Type B pancreatic cell (in vitro differentiated cells): ENCODE measurements around the gene QKI. TPM values are rescaled to one million over a fixed set of nuclear protein-coding genes. Genes with fewer than 3 reads are reported as not detected.

Source experiments
- DNase-seq: peaks from one replicate; pipeline ENCODE4 v3.0.0; 2021; ENCODE audit warnings: mixed read lengths; ENCODE audit not compliant: unreplicated experiment; ENCODE audit errors: extremely low spot score
- H3K27ac Mint-ChIP-seq: 2 replicates; pipeline ENCODE4 v1.8.0; 2021; ENCODE audit warnings: mild to moderate bottlenecking, mixed read lengths
- H3K27me3 Mint-ChIP-seq: 2 replicates; pipeline ENCODE4 v1.8.0; 2021; ENCODE audit warnings: mixed read lengths
- H3K36me3 Mint-ChIP-seq: 2 replicates; pipeline ENCODE4 v1.8.0; 2021; ENCODE audit warnings: mixed read lengths
- H3K4me1 Mint-ChIP-seq: one replicate; pipeline ENCODE4 v1.8.0; 2021; ENCODE audit warnings: mixed read lengths; ENCODE audit not compliant: unreplicated experiment
- H3K4me3 Mint-ChIP-seq: 2 replicates; pipeline ENCODE4 v1.8.0; 2021; ENCODE audit warnings: mild to moderate bottlenecking, mixed read lengths
- H3K9me3 Mint-ChIP-seq: 2 replicates; pipeline ENCODE4 v1.8.0; 2021; ENCODE audit warnings: mixed read lengths
- CTCF ChIP-seq: fragments of 200-600 bp; sonication (generic); conservative IDR thresholded peaks from 2 replicates; pipeline ENCODE4 v1.5.0; 2021; ENCODE audit warnings: antibody characterized with exemption, mild to moderate bottlenecking
- total RNA-seq: library from RNA; stranded (reverse); gene quantifications from 2 replicates; pipeline ENCODE4 v1.2.1, GENCODE V29; 2021; ENCODE audit warnings: low replicate concordance

The QKI gene
- total RNA-seq, 1 donor from 2014 or later, result 150 TPM

GRCh38 chr6:163620101-163620500 is 205.6 kb downstream of the QKI start:
- no peak for TF ChIP-seq CTCF
- Mint-ChIP-seq H3K4me1 (no peaks in the 10 kb centered on the region), H3K4me3 (no peak overlapping the region), H3K27ac (no peak overlapping the region), H3K9me3 (peaks cover 5% of the 10 kb centered on the region), H3K36me3 (no peaks in the 10 kb centered on the region), H3K27me3 (no peaks in the 10 kb centered on the region)
- DNase-seq, result no peak

- Mint-ChIP-seq H3K36me3 (no peaks in the 10 kb centered on the region), H3K9me3 (peaks cover 5% of the 10 kb centered on the region), H3K4me3 (no peak overlapping the region), H3K27me3 (no peaks in the 10 kb centered on the region), H3K27ac (no peak overlapping the region), H3K4me1 (no peaks in the 10 kb centered on the region)
- no peak for TF ChIP-seq CTCF
- no peak for DNase-seq
These were observed 206.3 kb downstream of the QKI start for GRCh38 chr6:163620670-163621330.

- no peaks in the 10 kb centered on the region for H3K4me1 Mint-ChIP-seq
- H3K4me3 Mint-ChIP-seq, result no peak overlapping the region
- H3K27me3 Mint-ChIP-seq, result no peaks in the 10 kb centered on the region
- no peak overlapping the region for H3K27ac Mint-ChIP-seq
- no peak for DNase-seq
- H3K9me3 Mint-ChIP-seq, result peaks cover 5% of the 10 kb centered on the region
- no peak for TF ChIP-seq CTCF
- H3K36me3 Mint-ChIP-seq, result no peaks in the 10 kb centered on the region
These were observed 210.7 kb downstream of the QKI start for GRCh38 chr6:163625265-163625664.

GRCh38 chr6:163626073-163626867 is 211.8 kb downstream of the QKI start:
- Mint-ChIP-seq H3K4me3 (no peak overlapping the region), H3K27ac (no peak overlapping the region), H3K9me3 (peaks cover 5% of the 10 kb centered on the region), H3K27me3 (no peaks in the 10 kb centered on the region), H3K36me3 (no peaks in the 10 kb centered on the region), H3K4me1 (no peaks in the 10 kb centered on the region)
- no peak for TF ChIP-seq CTCF
- no peak for DNase-seq

GRCh38 chr6:163627274-163628062 is 212.9 kb downstream of the QKI start:
- no peak overlapping the region for H3K27ac Mint-ChIP-seq
- no peaks in the 10 kb centered on the region for H3K27me3 Mint-ChIP-seq
- TF ChIP-seq CTCF, result no peak
- no peak for DNase-seq
- no peak overlapping the region for H3K4me3 Mint-ChIP-seq
- no peaks in the 10 kb centered on the region for H3K36me3 Mint-ChIP-seq
- H3K4me1 Mint-ChIP-seq, result no peaks in the 10 kb centered on the region
- no peaks in the 10 kb centered on the region for H3K9me3 Mint-ChIP-seq
